PC-9 (cell line): Measurements from ENCODE around the gene DDR2. TPM values are rescaled to one million over a fixed set of nuclear protein-coding genes. Genes with fewer than 3 reads are reported as not detected.

Experiments
- BruUV-seq: library from RNA; stranded (reverse); fragments of 400-500 nt; replicated peaks from 2 replicates; lab custom pipeline; 2021; lab: Mats Ljungman, UMichigan
- CTCF ChIA-PET: fragments of 300-600 bp; sonication (Branson Sonifier 250); formaldehyde crosslinking; loops from one replicate; lab custom pipeline; 2022; ENCODE audit warnings: antibody characterized with exemption; lab: Charles Lee
- POLR2A ChIA-PET: fragments of 300-600 bp; sonication (Branson Sonifier 250); formaldehyde crosslinking; loops from one replicate; lab custom pipeline; 2022; ENCODE audit warnings: antibody characterized with exemption; ENCODE audit not compliant: unreplicated experiment; lab: Charles Lee
- DNase-seq, 2 experiments: peaks; one replicate each; pipeline versions ENCODE4 v3.0.0 to v3.0.0-alpha.2; 2015 to 2022; ENCODE audit warnings: mixed read lengths in 1 of 2
- H2AFZ ChIP-seq: fragments of 200-600 bp; sonication (generic); 2 replicates; pipeline ENCODE4 v1.8.1; 2017; ENCODE audit warnings: antibody characterized with exemption
- H3F3A ChIP-seq: fragments of 200-600 bp; sonication (generic); 2 replicates; pipeline ENCODE4 v1.8.1; 2017; ENCODE audit warnings: antibody characterized with exemption, mild to moderate bottlenecking, low read depth; ENCODE audit not compliant: insufficient read depth
- H3K27ac ChIP-seq: fragments of 200-600 bp; sonication (generic); 2 replicates; pipeline ENCODE4 v1.6.1; 2016; ENCODE audit warnings: mixed run types
- H3K27me3 ChIP-seq: fragments of 200-600 bp; sonication (generic); 2 replicates; pipeline ENCODE4 v1.6.1; 2016; ENCODE audit warnings: low read depth, mixed run types; ENCODE audit not compliant: insufficient read depth
- H3K36me3 ChIP-seq: fragments of 200-600 bp; sonication (generic); 2 replicates; pipeline ENCODE4 v1.6.1; 2016; ENCODE audit warnings: low read depth, mixed run types
- H3K4me1 ChIP-seq: fragments of 200-600 bp; sonication (generic); replicated peaks from 2 replicates; pipeline ENCODE4 v1.6.1; 2016; ENCODE audit warnings: mixed run types; ENCODE audit not compliant: insufficient read depth
- H3K4me2 ChIP-seq: fragments of 200-600 bp; sonication (generic); 2 replicates; pipeline ENCODE4 v1.6.1; 2017; ENCODE audit warnings: mixed run types
- H3K4me3 ChIP-seq: fragments of 200-600 bp; sonication (generic); 2 replicates; pipeline ENCODE4 v1.6.1; 2016; ENCODE audit warnings: mixed run types
- H3K79me2 ChIP-seq: fragments of 200-600 bp; sonication (generic); 2 replicates; pipeline ENCODE4 v1.6.1; 2017; ENCODE audit warnings: low read depth, mixed run types
- H3K9me2 ChIP-seq: fragments of 200-600 bp; sonication (generic); 2 replicates; pipeline ENCODE4 v1.8.1; 2017; ENCODE audit warnings: mild to moderate bottlenecking; ENCODE audit not compliant: insufficient read depth
- H3K9me3 ChIP-seq: fragments of 200-600 bp; sonication (generic); 2 replicates; pipeline ENCODE4 v1.8.1; 2016; ENCODE audit warnings: low read depth; ENCODE audit not compliant: insufficient read depth
- H4K20me1 ChIP-seq: fragments of 200-600 bp; sonication (generic); 2 replicates; pipeline ENCODE4 v1.8.1; 2017; ENCODE audit not compliant: insufficient read depth
- CTCF ChIP-seq: fragments of 200-600 bp; sonication (generic); conservative IDR thresholded peaks from 2 replicates; pipeline ENCODE4 v1.6.1; 2017; ENCODE audit warnings: mixed run types, antibody characterized with exemption, mild to moderate bottlenecking, moderate library complexity
- EZH2 ChIP-seq: fragments of 200-600 bp; sonication (generic); IDR thresholded peaks from 2 replicates; pipeline ENCODE4 v1.8.0; 2017; ENCODE audit warnings: antibody characterized with exemption, low read depth
- intact Hi-C: fragments of 100-400 bp; cut with micrococcal nuclease; formaldehyde crosslinking; loops from one replicate; pipeline ENCODE4 v1.10.0; 2022; ENCODE audit not compliant: unreplicated experiment
- total RNA-seq: library from RNA; stranded (reverse); gene quantifications from 2 replicates; pipeline ENCODE4 v1.2.3, GENCODE V29; 2021

Gene DDR2
- total RNA-seq, 1 experiment from 2014 or later, result 0.35 TPM

GRCh38 chr1:162629651-162630050, 2.6 kb upstream of the DDR2 start:
- Histone ChIP-seq H3K79me2 (no peaks in the 10 kb centered on the region), H3K27ac (no peak overlapping the region), H2AFZ (no peak overlapping the region), H3K36me3 (no peaks in the 10 kb centered on the region), H3F3A (no peaks in the 10 kb centered on the region), H3K4me3 (no peak overlapping the region), H3K27me3 (no peaks in the 10 kb centered on the region), H3K4me1 (no peaks in the 10 kb centered on the region), H3K4me2 (no peak overlapping the region), H3K9me3 (no peaks in the 10 kb centered on the region), H4K20me1 (no peaks in the 10 kb centered on the region), H3K9me2 (no peaks in the 10 kb centered on the region)
- ChIA-PET CTCF (no interaction called here), POLR2A (no interaction called here)
- intact Hi-C loops, result loop anchor here (10.0 kb wide), 1 partner anchor 95 kb away; no protein-coding TSS in a partner anchor
- no TSS peak for BruUV-seq
- TF ChIP-seq EZH2 (no peak), CTCF (no peak)
- DNase-seq, result no peak

- Histone ChIP-seq H3K27me3 (no peaks in the 10 kb centered on the region), H3K79me2 (no peaks in the 10 kb centered on the region), H3K4me3 (no peak overlapping the region), H4K20me1 (no peaks in the 10 kb centered on the region), H3K9me2 (no peaks in the 10 kb centered on the region), H3K9me3 (no peaks in the 10 kb centered on the region), H3K4me1 (no peaks in the 10 kb centered on the region), H3K36me3 (no peaks in the 10 kb centered on the region), H3F3A (no peaks in the 10 kb centered on the region), H3K27ac (no peak overlapping the region), H3K4me2 (no peak overlapping the region), H2AFZ (no peak overlapping the region)
- TF ChIP-seq CTCF (no peak), EZH2 (no peak)
- ChIA-PET CTCF (no interaction called here), POLR2A (no interaction called here)
- no TSS peak for BruUV-seq
- DNase-seq, result no peak
- intact Hi-C loops, result loop anchor here (10.0 kb wide), 1 partner anchor 93 kb away; no protein-coding TSS in a partner anchor
Observed at GRCh38 chr1:162631546-162632191, 595 bp upstream of the DDR2 start.

GRCh38 chr1:162632698-162633080, 425 bp downstream of the DDR2 start:
- ChIA-PET POLR2A (no interaction called here), CTCF (no interaction called here)
- Histone ChIP-seq H3K4me3 (no peak overlapping the region), H3K4me1 (no peaks in the 10 kb centered on the region), H3K9me3 (no peaks in the 10 kb centered on the region), H3K36me3 (no peaks in the 10 kb centered on the region), H3K9me2 (no peaks in the 10 kb centered on the region), H3K27me3 (no peaks in the 10 kb centered on the region), H3K27ac (no peak overlapping the region), H3F3A (no peaks in the 10 kb centered on the region), H3K79me2 (no peaks in the 10 kb centered on the region), H3K4me2 (no peak overlapping the region), H4K20me1 (no peaks in the 10 kb centered on the region), H2AFZ (no peak overlapping the region)
- TF ChIP-seq CTCF (no peak), EZH2 (no peak)
- no peak for DNase-seq
- no TSS peak for BruUV-seq
- intact Hi-C loops, result loop anchor here (10.0 kb wide), 1 partner anchor 92 kb away; no protein-coding TSS in a partner anchor
